ENCODE data around the gene OR52J3.

- no peak for TF ChIP-seq GABPA (IDR thresholded peaks at IDR 0.05; ENCODE audit: low read depth)
- no peak for TF ChIP-seq USF1 (IDR thresholded peaks at IDR 0.05; ENCODE audit: borderline replicate concordance, low read depth)
Measured at GRCh38 chr11:5007561-5007960, 38.8 kb upstream of the OR52J3 start.

Data from SK-N-SH (cell line).